SK-MEL-5 (cell line): ENCODE measurements around the gene CTNNBL1. TPM values are rescaled to one million over a fixed set of nuclear protein-coding genes. Genes with fewer than 3 reads are reported as not detected.
A peak's percentile ranks its signal among the peaks of the same experiment; 100 is the strongest.

Source experiments
- DNase-seq: peaks from one replicate; pipeline ENCODE4 v3.0.0-alpha.2; 2016; ENCODE audit warnings: low read depth, low spot score
- in situ Hi-C: cut with HindIII; loops from 2 replicates; pipeline ENCODE4 v1.10.0; 2016; ENCODE audit warnings: low sequenced_read_pairs, high pct_unique_total_duplicates, low pct_unique_long_range_greater_than_20kb
- total RNA-seq: library from RNA; depleted of rRNA; stranded (reverse); fragments of >200 nt; shearing (Covaris generic); gene quantifications from 2 replicates; pipeline ENCODE4 v1.2.3, GENCODE V29; 2014

CTNNBL1 gene
- total RNA-seq, 1 experiment from 2014 or later, result 38.7 TPM

DNA sequence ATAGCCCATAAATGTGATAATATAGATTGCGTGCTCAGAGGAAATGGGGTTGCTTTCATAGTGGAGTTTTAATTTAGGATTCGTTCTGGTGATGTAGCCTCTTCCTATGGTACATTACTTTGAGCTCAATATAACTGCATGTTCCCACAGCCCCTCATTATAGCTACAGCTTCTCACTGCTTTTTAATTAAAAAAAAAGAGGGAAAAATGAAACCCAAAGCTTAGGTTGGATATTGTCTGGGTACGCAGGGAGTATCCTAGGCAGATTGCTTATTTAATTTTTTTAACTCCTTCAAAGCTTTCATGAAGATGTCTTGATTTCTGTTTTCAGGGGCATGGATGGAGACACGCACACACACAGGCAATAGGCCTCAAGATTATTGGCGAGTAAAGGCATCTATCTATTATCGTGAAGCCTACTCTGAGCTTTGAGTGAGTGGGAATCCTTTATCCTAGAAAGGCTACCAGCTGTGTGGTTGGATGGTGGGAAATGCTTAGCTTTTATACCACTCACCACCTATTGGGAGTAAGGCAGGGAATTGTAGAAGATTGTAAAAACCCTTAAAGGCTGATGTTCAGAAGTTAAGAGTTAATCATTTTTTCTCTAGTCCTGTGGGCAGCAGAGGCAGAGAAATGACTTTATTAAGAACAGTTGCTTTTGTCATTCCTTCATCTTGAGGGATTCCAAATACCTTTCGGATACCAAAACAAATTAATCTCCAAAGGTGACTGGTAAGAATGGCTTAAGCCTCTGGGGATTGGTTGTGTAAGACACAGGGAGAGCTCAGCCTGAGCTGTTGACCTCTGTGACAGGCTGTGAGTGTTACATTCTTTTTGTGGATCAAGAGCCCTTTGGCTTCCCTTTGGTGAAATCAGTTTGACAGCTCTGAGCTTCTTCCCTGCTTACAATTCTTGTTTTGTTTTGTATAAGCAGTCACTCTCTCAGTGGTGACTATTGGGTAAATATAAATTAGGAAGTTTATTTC lies 33.4 kb downstream of the CTNNBL1 start:
- no peak for DNase-seq
- in situ Hi-C loops, result no loop called here

DNA sequence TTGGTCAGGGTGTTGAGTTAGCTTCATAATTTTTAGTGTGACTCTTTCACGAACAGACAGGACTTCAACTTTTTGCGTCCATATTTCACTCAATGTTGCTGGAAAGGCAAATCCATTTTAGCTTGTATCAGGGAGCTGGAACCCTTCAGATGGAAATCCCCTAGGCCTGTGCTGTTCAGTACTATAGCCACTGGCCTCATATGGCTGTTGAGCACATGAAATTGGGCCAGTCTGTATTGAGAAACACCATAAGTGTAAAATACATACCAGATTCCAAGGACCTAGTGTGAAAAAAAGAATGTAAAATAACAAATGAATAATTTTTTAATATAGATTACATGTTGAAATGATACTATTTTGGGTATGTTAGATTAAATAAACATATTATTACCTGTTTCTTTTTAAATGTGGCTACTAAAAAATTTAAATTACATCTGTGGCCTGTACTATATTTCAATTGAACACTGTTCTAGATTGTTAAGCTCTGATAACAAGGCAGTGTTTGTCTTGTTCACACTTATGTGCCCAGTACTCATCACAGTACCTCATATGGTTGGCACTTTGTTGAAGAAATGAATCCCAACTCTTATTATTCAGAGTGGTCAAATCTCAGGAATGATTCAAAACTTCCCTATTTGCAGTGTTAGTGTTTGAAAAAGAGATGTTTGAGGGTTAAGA lies 34.3 kb downstream of the CTNNBL1 start:
- in situ Hi-C loops, result no loop called here
- DNase-seq, result peak; percentile 14

- in situ Hi-C loops, result no loop called here
Observed at GRCh38 chr20:37728635-37728983, 34.8 kb downstream of the CTNNBL1 start.

GRCh38 chr20:37729452-37729851 lies 35.6 kb downstream of the CTNNBL1 start:
- DNase-seq, result no peak
- in situ Hi-C loops, result no loop called here

More at GRCh38 chr20:37728635-37728983, 34.8 kb downstream of the CTNNBL1 start:
- DNase-seq, result peak; percentile 10

DNA sequence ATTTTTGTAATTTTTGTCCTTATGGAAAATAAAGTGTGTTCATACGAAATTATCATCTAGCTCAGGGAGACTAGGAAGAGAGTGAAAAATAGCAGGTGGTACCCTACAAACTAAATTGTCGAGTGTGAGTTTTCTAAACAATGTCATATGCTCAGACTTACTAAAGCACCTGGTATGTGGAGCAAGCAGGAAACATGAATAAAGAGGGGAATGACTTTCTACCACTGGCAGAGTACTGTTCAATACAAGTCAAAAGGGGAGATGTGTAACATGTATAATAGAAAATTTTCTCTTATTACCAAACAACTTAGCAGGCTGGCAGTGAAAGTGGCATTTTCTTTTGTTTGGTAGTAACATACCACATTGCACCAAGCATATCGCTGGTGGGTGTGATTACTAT lies 36.1 kb downstream of the CTNNBL1 start:
- DNase-seq, result no peak
- in situ Hi-C loops, result no loop called here

GRCh38 chr20:37733416-37733815 lies 39.6 kb downstream of the CTNNBL1 start:
- in situ Hi-C loops, result no loop called here
- no peak for DNase-seq

DNA sequence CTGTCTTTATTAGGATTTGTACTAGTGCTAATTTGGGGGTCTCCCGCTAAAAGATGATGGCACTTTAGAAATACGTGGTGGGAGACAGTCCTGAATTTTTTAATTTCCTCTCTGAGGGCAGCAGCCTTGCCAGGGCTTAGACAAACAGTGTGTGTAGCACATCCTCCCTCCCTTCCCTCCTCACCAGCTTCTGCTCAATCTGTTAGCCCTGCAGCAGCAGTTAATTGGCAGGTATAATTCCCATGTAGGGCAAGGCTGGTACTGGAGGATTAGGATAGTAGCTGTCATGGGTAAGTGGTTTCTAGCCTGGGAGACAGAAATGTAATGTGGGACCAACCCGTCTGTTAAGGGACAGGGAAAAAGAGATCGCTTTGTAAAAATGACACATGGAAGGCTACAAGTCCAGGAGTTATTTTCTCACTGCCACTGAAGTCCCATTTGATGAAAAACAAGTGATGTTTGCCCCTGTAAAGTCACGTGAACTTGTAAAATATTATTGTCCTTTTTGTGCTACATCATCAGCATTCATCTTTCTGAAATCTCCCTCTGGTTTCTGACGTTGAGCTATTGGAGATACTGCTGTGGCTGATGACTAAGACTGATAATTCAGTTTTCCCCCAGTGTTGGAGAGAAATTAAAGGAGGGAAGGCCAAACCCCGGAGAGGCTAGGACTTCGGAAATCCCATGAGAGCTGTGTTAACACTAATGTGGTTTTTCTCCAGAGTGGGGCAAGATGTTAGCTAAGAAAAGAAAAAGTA lies 40.6 kb downstream of the CTNNBL1 start:
- in situ Hi-C loops, result no loop called here
- no peak for DNase-seq

DNA sequence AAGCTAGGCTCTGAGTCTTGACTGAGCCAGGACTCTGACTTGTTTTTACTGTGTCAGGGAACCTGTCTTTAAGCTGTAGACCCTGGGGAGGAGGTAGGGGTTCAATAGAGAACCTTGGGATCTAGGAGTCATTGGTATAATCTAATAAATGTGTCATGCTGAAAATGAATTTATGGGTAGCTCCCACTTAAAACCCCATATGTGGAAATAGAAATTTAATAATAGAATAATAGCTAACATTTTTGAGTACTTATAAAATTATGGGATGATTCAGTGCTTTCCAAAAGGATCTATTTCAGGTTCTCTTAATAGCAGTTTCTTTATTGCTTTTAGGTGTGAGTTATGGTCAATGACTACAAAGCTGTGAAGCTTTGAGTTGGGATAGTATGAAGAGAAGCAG lies 41.7 kb downstream of the CTNNBL1 start:
- in situ Hi-C loops, result no loop called here
- DNase-seq, result no peak

DNA sequence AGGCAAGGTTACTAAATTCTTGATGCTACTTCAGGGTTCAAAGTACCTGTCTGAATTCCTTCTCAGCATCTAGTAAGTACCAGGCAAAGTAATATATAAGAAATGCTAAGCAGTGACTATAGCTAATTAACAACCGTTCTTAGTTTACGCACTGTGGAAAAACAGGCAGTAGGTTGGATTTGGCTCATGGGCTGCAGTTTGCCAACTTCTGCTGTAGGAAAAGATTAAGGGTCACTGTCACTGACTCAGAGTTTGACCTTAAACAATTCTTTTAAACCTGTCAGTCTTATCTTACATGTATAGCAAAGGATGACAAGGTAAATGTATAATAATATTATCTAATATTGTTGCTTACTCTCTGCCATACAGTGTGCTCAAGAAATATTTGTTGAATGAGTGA lies 42.3 kb downstream of the CTNNBL1 start:
- DNase-seq, result no peak
- in situ Hi-C loops, result no loop called here

GRCh38 chr20:37737826-37738420 lies 44.1 kb downstream of the CTNNBL1 start:
- DNase-seq, result no peak
- in situ Hi-C loops, result no loop called here

- DNase-seq, result no peak
- in situ Hi-C loops, result no loop called here
Observed at GRCh38 chr20:37741055-37741454, 47.2 kb downstream of the CTNNBL1 start.

DNA sequence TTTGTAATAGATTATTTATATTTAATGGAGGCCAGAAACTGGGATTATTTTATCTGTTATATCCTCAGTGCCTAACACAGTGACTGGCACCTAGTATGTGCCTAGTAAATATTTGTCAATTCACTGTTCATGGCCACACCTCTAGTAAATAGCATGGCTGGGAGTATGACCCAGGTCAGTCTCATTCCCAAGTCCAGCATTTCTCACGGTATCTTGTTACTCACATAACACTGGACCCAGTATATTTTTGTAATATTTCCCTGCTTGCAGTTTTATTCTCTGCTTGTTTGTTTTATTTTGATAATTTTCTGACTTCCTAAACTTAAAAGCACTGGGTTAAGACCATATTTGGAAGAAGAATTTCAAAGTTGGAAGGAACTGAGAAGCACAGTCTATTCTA lies 47.7 kb downstream of the CTNNBL1 start:
- in situ Hi-C loops, result no loop called here
- DNase-seq, result no peak

DNA sequence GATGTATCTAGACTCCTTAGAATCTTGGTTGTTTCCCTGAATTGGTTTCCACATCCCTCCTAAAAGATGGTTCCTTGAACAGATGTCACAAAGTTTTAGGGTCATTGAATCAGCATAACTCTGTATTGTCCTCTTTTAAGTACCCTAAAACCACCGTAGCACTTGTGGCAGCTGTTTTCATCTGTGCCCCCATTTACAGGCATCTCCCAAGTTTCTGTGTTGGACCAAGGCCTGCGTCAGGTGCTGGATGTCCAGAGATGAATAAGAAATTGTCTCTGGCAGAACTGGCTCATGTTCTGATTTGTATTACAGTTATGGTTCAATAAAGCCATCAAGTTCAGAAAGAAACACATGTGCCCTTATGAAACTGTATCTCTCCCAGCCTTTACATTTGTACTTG lies 48.3 kb downstream of the CTNNBL1 start:
- no peak for DNase-seq
- in situ Hi-C loops, result no loop called here

GRCh38 chr20:37744347-37744746 lies 50.5 kb downstream of the CTNNBL1 start:
- no peak for DNase-seq
- in situ Hi-C loops, result no loop called here

DNA sequence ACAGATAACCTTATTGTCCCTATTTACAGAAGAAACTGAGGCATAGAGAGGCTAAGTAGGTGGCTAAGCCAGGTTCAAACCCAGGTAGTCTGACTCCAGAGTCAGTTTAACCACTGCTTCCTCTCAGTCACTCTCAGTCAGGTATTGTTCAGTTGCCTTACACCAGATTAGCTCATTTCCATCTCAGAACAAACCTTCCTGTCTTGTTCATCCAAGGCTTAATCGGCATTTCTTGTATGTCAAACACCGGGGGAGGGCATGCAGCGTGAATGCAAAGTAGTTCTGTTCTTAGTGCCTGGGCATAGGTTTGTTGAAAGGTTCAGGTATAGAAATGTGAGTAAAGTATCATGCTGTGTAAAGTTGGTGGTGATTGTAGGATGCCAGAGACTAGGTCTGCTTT lies 51.7 kb downstream of the CTNNBL1 start:
- in situ Hi-C loops, result no loop called here
- no peak for DNase-seq

DNA sequence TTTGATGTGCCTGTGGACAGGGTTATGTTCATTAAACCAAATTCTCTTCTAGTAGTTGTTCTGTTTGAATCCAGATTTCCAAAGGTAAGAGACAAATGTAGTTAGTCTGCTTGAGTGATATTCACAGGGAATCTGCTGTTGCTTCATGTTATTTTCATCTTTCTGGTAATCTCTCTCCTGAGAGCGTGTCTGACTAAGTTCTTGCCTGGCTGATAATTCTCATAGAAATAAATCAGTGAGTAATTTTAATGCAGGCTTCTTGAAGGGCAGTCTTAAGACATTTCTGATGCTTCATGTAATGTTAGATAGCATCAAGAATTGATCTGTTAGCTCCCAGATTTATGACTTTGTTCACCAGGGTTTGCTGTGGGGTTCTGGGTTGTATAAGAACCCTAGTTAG lies 54.2 kb downstream of the CTNNBL1 start:
- DNase-seq, result no peak
- in situ Hi-C loops, result no loop called here

GRCh38 chr20:37749218-37749617 lies 55.4 kb downstream of the CTNNBL1 start:
- in situ Hi-C loops, result no loop called here

More at GRCh38 chr20:37749218-37749617, 55.4 kb downstream of the CTNNBL1 start:
- DNase-seq, result no peak
